NCI-H524 treated with DMSO at 0.1 percent for 48 hours (cell line): ENCODE measurements around the gene SUPT3H.

Source experiments
- DNase-seq: peaks from one replicate; lab custom pipeline; 2025; lab: John Stamatoyannopoulos, UW

Gene SUPT3H

GRCh38 chr6:45377554-45378333 is at the start of gene SUPT3H:
Gene SUPT3H, minus strand, starts transcription at chr6:45377934.
- peak; percentile 76 for DNase-seq

DNA sequence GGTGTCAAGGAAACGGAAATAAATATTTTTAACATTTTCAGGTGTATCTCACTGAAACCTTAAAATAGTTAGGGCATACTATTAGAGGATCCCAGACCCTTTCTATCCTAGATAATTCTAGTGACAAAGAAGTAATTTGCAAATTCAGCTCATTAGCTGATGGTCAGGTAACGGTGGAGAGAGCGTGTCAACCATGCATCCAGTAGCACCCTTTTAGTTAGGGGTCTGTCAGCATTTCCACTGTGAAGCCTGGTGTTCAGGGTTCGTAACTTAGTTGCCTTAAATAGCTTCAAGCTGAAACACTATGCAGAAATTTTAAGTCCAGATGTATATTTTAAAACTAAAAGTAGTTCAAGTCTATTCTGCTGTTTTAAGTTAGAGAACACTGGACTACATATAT is 48.5 kb upstream of the SUPT3H start:
- no peak for DNase-seq

DNA sequence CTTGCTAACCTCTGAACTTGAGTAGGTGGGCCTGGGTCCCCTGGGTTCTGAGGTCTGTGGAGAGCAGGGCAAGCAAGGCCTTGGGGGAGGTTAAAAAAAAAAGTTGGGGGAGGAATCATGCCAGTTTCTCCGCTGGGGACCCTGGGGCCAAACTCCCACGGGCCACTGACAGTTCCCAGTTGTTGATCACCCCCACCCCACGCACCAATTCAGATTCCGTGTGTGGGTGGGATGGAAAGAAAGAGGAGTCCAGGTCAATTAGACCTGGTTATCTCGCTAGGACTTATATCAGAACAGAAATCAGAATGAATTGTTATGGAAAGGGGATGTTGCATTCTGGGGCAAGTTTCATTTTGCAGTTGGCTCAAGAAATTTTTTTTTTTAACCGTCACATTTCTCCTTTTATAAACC is 46.7 kb upstream of the SUPT3H start:
- no peak for DNase-seq

GRCh38 chr6:45423824-45424450 is 46.2 kb upstream of the SUPT3H start:
- DNase-seq, result no peak

DNA sequence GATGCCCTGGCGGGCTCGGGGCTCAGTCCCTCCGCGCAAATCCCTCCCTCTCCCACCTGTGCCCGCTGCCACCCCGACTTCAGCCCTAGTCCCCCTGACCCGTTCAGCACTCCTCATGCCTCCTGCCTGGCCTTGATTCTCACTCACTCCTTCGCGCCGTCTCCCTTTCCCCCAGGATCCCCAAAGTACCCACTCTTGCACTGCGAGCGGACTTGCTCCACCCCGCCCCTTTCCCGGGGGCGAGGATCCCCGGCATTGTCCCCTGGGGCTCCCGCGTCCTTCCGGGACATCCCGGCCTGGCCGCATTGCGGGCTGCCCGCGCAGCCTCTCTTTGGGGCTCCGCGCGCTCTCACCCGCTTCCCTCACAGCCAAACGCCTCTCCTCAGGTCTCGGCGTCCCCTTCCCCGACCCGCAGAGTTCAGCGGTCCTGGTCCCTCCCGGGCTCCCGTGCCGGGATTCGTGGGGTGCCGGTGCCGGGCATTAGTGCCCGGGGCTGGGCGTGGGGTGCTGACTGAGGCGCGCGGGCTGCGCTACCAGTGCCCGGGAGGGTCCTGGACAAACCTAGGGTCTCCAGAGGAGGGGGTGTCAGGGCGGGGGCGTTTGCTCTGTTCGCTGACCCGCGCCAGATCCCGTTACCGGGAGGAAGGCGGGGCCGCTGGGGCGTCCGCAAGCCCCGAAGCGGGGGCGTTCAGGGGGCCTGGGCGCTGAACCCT is 45.5 kb upstream of the SUPT3H start:
- no peak for DNase-seq

- DNase-seq, result no peak
Measured at GRCh38 chr6:45422503-45423110, 44.9 kb upstream of the SUPT3H start.

DNA sequence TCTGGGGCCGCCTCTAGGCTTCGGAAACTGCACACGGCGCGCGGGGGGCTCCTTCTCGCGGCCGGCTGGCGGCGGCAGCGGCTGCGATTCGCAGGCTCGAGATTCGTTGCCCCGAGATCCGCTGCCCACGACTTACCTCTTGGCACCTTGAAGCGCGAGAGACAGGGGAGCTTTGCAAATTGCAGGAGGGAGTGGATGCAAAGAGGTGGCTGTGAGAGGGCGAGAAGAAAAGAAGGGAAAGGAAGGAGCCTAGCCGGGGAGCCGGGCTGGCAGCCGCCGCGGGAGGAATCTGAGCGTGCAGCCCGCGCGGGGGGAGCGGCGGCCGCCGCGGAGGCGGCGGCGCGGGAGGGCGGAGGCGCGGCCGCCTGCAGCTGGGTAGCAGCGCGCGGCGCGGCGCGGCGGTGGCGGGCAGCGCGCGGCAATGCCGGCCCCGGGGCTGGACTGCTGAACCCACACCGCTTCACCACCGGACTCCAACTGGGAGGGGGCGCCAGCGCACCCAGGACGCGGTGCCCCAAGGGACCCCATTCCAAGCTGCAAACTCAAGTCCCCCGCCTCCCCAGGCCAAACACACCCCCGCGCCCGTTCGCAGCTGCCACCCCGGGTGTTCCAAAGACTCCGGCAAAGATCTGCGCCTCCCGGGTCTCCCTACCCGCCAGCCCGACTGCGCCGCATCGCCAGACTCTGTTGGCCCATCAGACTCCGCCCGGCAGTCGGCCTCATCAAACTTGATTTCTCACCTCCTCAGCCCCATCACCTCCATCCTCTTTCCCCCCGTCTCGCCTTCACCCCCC is 44.2 kb upstream of the SUPT3H start:
- no peak for DNase-seq

DNA sequence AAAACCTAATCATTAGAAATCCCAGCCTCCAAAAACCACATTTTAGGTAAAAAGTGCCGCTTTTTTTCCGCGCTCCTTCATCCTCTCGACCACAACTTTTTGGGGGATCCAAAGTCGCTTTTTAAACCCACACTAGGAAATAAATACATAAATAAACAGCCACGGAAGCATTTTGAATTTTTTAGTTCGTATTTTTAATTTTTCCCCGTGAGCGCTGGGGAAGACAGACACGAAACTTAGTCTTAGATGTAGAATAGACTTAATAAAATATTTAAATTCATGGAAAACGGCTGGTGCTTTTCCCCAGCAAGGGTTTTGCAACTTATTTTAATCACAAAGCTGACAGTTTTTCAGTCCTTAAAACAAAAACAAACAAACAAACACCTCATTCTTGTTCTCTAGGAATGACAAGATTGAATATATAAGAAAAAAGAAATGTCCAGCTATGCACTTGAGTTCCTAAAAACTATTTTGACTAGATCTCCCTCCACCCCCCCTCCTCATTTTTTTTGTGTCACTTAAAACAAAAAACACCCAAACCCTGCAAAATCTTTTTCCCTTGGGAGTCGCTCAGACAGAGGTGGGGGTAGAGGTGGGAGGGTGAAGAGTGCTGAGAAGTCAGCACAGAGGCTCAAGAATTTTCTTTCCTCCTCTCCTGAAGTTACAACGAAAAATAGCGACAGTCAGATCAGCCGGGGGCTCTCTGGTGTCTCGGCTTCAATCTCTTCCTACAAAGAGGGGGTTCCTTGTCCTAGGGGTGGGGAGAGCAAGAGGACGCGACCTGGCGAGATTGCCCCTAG is 43.4 kb upstream of the SUPT3H start:
- DNase-seq, result no peak

DNA sequence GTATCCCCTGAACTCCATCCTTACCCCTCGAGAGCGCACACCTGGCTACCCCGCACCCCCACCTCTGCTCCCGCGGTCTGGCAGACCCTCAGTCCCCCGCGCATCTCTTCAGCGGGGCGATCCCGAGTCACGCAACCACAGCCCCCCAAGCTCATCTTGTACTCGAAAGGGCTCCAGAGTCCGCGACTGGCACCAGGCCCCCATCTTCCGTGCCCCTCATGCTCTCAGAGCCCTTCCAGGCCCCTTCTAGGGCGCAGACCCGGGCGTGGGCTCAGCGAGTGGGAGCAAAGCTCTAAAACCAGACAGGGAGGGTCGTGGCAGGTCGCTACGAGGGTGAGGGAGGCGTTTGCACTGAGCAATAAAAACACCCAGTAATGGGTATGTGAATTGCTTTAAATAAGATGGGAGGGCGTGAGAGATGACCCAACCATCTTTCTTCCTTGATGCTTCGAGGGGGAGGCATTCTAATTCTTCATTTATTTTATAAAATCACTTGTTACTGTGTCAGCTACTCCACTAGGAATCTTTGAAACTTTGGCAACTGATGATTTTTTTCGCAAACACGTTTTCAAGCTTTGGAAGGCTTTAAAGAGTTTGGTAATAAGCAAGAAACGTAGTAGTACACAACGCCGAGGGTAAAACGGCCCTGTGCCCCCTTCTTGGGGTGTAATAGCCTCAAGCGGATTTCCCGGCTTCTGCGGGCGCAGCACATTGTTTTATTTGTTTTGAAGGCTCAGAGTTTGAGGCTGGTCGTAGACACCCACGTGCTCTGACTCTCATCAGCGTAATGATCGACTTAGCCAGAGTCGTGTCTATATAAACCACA is 42.6 kb upstream of the SUPT3H start:
- DNase-seq, result no peak

- DNase-seq, result peak; percentile 54
Measured at GRCh38 chr6:45419571-45420082, 41.9 kb upstream of the SUPT3H start.

- no peak for DNase-seq
Measured at GRCh38 chr6:45417436-45417835, 39.7 kb upstream of the SUPT3H start.

- no peak for DNase-seq
Measured at GRCh38 chr6:45416700-45417099, 39.0 kb upstream of the SUPT3H start.

GRCh38 chr6:45415788-45416518 is 38.2 kb upstream of the SUPT3H start:
- DNase-seq, result no peak

DNA sequence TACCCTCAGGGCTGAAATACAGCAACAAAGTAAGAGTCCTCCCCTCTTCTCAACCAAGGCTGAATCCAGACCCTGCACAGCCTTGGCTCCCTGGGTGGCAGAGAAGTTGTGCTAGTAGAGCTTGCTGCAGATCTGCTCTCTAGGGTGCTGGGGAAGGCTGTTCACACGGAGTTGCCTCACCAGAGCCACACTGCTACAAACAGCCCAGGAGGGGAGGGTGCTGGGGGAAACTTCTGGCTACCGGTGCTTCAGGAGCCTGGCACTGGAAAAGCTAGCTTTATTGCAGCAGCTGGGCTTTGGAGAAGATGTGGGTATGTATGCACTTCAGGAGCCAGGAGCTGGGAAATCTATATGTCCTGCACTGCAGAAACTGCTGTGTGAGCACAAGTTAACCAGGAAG is 37.6 kb upstream of the SUPT3H start:
- DNase-seq, result no peak

DNA sequence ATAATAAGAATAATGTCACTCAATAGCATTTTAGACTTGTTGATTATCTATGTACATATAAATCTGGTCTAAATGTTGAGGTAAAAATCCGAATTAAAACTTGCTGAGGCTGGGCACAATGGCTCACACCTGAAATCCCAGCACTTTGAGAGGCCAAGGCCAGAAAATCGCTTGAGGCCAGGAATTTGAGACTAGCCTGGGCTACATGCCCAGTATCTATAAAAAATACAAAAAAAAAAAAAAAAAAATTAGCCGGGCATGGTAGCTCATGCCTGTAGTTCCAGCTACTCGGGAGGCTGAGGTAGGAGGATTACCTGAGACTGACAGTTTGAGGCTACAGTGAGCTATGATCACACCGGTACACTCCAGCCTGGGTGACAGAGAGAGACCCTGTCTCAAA is 34.2 kb upstream of the SUPT3H start:
- DNase-seq, result no peak

DNA sequence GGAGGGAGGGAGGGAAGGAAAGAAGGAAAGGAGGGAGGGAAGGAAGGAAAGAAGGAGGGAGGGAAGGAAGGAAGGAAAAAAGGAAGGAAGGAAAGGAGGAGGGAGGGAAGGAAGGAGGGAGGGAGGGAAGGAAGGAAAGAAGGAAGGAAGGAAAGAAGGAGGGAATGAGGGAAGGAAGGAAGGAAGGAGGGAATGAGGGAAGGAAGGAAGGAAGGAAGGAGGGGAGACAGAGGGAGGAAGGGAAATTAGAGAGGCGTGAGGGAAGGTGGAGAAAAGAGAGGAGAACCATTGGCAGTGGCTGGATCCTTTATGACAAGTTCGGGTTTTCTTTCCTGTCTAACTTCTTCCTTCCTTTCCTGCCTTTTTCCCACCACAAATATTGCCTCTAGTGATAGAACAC is 22.3 kb upstream of the SUPT3H start:
- no peak for DNase-seq

DNA sequence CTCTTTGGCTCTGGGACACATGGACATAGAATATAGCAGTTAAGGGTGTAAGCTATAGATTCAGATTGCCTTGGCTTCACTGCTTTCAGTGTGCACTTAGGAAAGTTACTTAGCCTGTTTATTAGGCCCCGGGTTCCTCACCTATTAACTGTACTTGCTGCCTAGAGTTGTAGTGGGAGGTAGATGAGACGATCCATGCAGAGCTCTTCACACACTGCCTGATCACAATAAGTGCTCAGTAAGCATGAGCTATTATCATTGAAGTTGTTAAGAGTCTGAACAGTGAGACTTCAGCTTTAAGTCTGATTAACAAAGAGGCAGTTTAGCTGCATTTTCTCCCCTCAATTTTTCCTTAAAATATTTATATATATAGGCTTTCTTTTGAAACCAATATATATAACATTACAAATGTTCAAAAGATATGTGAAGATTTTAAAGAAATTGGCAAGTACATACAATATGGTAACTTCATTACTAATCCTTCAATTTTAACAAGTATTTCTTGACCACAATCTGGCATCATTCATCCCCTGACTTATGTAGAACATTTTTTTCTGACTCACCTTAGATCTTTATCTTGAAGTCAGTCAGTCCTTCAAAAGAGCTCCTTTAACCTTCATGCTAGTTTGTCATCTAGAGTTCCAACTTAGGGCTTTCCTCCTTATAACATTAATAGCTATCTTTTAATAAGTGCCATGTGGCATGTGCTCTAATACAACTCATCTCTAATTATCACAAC is 20.5 kb upstream of the SUPT3H start:
- DNase-seq, result no peak

DNA sequence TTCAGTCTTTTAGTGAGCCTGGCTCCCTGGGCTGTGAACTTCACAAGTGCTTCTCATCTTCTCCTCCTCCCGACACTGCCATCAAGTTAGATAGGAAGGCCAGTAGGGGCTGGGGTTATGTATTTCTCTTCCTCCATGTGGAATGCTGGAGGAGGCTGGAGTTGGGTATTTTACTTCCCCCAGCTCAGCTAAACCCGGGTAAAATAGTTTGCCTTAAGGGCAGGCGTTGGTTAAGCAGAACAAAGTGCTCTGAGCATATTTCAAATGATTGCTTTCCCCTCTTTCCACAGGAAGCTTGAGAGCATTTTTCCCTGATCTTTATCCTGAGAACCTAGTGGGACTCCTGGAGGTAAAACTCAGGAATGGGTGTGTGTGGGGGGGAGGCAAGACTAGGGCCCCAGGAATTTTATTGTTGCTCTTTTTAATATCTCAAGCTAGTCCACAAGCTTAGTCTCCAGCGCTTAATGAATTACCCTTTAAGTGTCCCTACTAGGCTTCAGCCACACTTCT is 16.9 kb upstream of the SUPT3H start:
- DNase-seq, result no peak
